HCT116 (cell line): ENCODE measurements around the gene NFIB. TPM values are rescaled to one million over a fixed set of nuclear protein-coding genes. Genes with fewer than 3 reads are reported as not detected.

Source experiments
- ATAC-seq: fragments of 200-7000 bp; cut with Tn5 transposase; 2 replicates; pipeline ENCODE4 v1.9.1; 2020; ENCODE audit warnings: mild to moderate bottlenecking, moderate library complexity
- BruUV-seq: library from RNA; stranded (reverse); fragments of 400-500 nt; replicated peaks from 2 replicates; lab custom pipeline; 2021; lab: Mats Ljungman, UMichigan
- CTCF ChIA-PET: fragments of 300-600 bp; sonication (Branson Sonifier 250); formaldehyde crosslinking; loops from one replicate; lab custom pipeline; 2021; ENCODE audit warnings: antibody characterized with exemption; lab: Charles Lee
- POLR2A ChIA-PET: fragments of 300-600, 350-600 bp; sonication (Branson Sonifier 250); formaldehyde crosslinking; loops from one replicate; lab custom pipeline; 2021; ENCODE audit warnings: antibody characterized with exemption; lab: Charles Lee
- RAD21 ChIA-PET, 2 experiments: fragments of 300-600 bp; sonication (Branson Sonifier 250); formaldehyde crosslinking; loops; one replicate each; lab custom pipeline; 2023; ENCODE audit warnings: low total read pairs in 2 of 2; ENCODE audit not compliant: uncharacterized antibody in 2 of 2, unreplicated experiment in 2 of 2, low non-redundant PET in 1 of 2; lab: Charles Lee
- DNase-seq: peaks from one replicate; pipeline ENCODE4 v3.0.0-alpha.2; 2010; ENCODE audit warnings: low read depth, low spot score
- H2AFZ ChIP-seq: fragments of 200-600 bp; shearing (Covaris generic), sonication (generic); 2 replicates; pipeline ENCODE4 v1.6.1; 2017; ENCODE audit warnings: low read depth, mixed run types, mixed read lengths, antibody characterized with exemption, low read length; ENCODE audit not compliant: poor library complexity, severe bottlenecking
- H3K27ac ChIP-seq: 2 replicates; pipeline ENCODE4 v1.5.1; 2012; ENCODE audit warnings: low read depth, low read length
- H3K27me3 ChIP-seq: fragments of 200-600 bp; sonication (generic); 2 replicates; pipeline ENCODE4 v1.6.1; 2016; ENCODE audit warnings: mixed run types, low read length, mixed read lengths; ENCODE audit not compliant: insufficient read depth
- H3K36me3 ChIP-seq, 2 experiments: fragments of 200-500 bp in 1 of 2; fragments of 200-600 bp in 1 of 2; sonication (Bioruptor generic) in 1 of 2; sonication (generic) in 1 of 2; 2 replicates each; pipeline versions ENCODE4 v1.5.1 to v1.6.1; 2014 to 2016; ENCODE audit warnings: low read length in 2 of 2, inconsistent platforms in 1 of 2, mixed read lengths in 1 of 2, mixed run types in 1 of 2; ENCODE audit not compliant: insufficient read depth in 2 of 2, control insufficient read depth in 1 of 2
- H3K4me1 ChIP-seq, 2 experiments: fragments of 200-600 bp in 1 of 2; sonication (generic) in 1 of 2; 2 replicates each; pipeline versions ENCODE4 v1.5.1 to v1.6.1; 2012 to 2017; ENCODE audit warnings: low read length in 2 of 2, inconsistent platforms in 1 of 2, mild to moderate bottlenecking in 1 of 2, mixed read lengths in 1 of 2, mixed run types in 1 of 2, moderate library complexity in 1 of 2; ENCODE audit not compliant: insufficient read depth in 2 of 2, control insufficient read depth in 1 of 2
- H3K4me2 ChIP-seq: fragments of 200-600 bp; sonication (generic); 2 replicates; pipeline ENCODE4 v1.6.1; 2017; ENCODE audit warnings: mixed run types, low read length, mixed read lengths
- H3K4me3 ChIP-seq, 2 experiments: fragments of 200-600 bp in 1 of 2; sonication (generic) in 1 of 2; replicated peaks in 1 of 2; 2 replicates each; pipeline ENCODE4 v1.5.1; 2011 to 2016; ENCODE audit warnings: low read length in 2 of 2, control low read depth in 1 of 2, low read depth in 1 of 2, mild to moderate bottlenecking in 1 of 2, mixed read lengths in 1 of 2, mixed run types in 1 of 2
- H3K79me2 ChIP-seq: fragments of 200-600 bp; sonication (generic); 2 replicates; pipeline ENCODE4 v1.6.1; 2017; ENCODE audit warnings: mild to moderate bottlenecking, mixed run types, low read length, moderate library complexity, mixed read lengths; ENCODE audit not compliant: insufficient read depth
- H3K9ac ChIP-seq: fragments of 200-600 bp; sonication (generic); 2 replicates; pipeline ENCODE4 v1.6.1; 2016; ENCODE audit warnings: low read length, mixed read lengths
- H3K9me2 ChIP-seq: fragments of 200-600 bp; sonication (generic), shearing (Covaris generic); 2 replicates; pipeline ENCODE4 v1.6.1; 2017; ENCODE audit warnings: mixed run types, mild to moderate bottlenecking, moderate library complexity; ENCODE audit not compliant: insufficient read depth
- H3K9me3 ChIP-seq, 2 experiments: fragments of 200-500 bp in 1 of 2; fragments of 200-600 bp in 1 of 2; sonication (Bioruptor generic) in 1 of 2; sonication (generic) in 1 of 2; 2 replicates each; pipeline ENCODE4 v1.6.1; 2014 to 2017; ENCODE audit warnings: low read length in 2 of 2, mixed read lengths in 2 of 2, inconsistent platforms in 1 of 2, low read depth in 1 of 2, mild to moderate bottlenecking in 1 of 2, mixed run types in 1 of 2, moderate library complexity in 1 of 2; ENCODE audit not compliant: control insufficient read depth in 1 of 2, insufficient read depth in 1 of 2
- H4K20me1 ChIP-seq: fragments of 200-600 bp; sonication (generic), shearing (Covaris generic); 2 replicates; pipeline ENCODE4 v1.6.1; 2017; ENCODE audit warnings: mixed run types, mild to moderate bottlenecking, moderate library complexity; ENCODE audit not compliant: insufficient read depth
- CBX3 ChIP-seq: IDR thresholded peaks from 2 replicates; pipeline ENCODE4 v1.6.1; 2012; ENCODE audit warnings: low read depth
- CEBPB ChIP-seq: IDR thresholded peaks from 2 replicates; pipeline ENCODE4 v1.6.1; 2012; ENCODE audit warnings: low read depth
- EGR1 ChIP-seq: IDR thresholded peaks from 2 replicates; pipeline ENCODE4 v1.6.1; 2012; ENCODE audit warnings: low read depth
- ELF1 ChIP-seq: IDR thresholded peaks from 2 replicates; pipeline ENCODE4 v1.6.1; 2012; ENCODE audit warnings: low read depth, borderline replicate concordance
- EZH2 ChIP-seq: fragments of 200-600 bp; sonication (generic); IDR thresholded peaks from 2 replicates; pipeline ENCODE4 v1.6.1; 2017; ENCODE audit warnings: antibody characterized with exemption, mixed run types
- FOSL1 ChIP-seq: IDR thresholded peaks from 2 replicates; pipeline ENCODE4 v1.6.1; 2012; ENCODE audit warnings: low read depth
- RAD21 ChIP-seq: IDR thresholded peaks from 2 replicates; pipeline ENCODE4 v1.6.1; 2012; ENCODE audit warnings: low read depth, mild to moderate bottlenecking
- SIN3A ChIP-seq: IDR thresholded peaks from 2 replicates; pipeline ENCODE4 v1.6.1; 2012; ENCODE audit warnings: low read depth
- SP1 ChIP-seq: IDR thresholded peaks from 2 replicates; pipeline ENCODE4 v1.6.1; 2012; ENCODE audit warnings: low read depth
- SRF ChIP-seq: IDR thresholded peaks from 2 replicates; pipeline ENCODE4 v1.6.1; 2012; ENCODE audit warnings: low read depth
- TCF7L2 ChIP-seq: IDR thresholded peaks from 2 replicates; pipeline ENCODE4 v1.7.0; 2011; ENCODE audit warnings: borderline replicate concordance, inconsistent platforms; ENCODE audit not compliant: insufficient read depth, insufficient read length; ENCODE audit errors: extremely low read depth
- intact Hi-C: fragments of 100-400 bp; cut with micrococcal nuclease; formaldehyde crosslinking; loops from 2 replicates; pipeline ENCODE4 v1.10.0; 2022
- total RNA-seq: library from RNA; stranded (reverse); gene quantifications from one replicate; pipeline ENCODE4 v1.2.1, GENCODE V29; 2021; ENCODE audit not compliant: unreplicated experiment
- TF ChIP-seq, protein P1 (sequence below): IDR thresholded peaks from 2 replicates; pipeline ENCODE4 v1.6.1; 2012

Gene NFIB
- total RNA-seq, 1 experiment from 2014 or later, result 6.6 TPM

- no peaks in the 10 kb centered on the region for H4K20me1 ChIP-seq
- no peak overlapping the region for H3K27ac ChIP-seq
- H3K27me3 ChIP-seq, result no peaks in the 10 kb centered on the region
- no peak overlapping the region for H3K9ac ChIP-seq
- H3K4me1 ChIP-seq, result no peaks in the 10 kb centered on the region
- H3K9me3 ChIP-seq, result no peaks in the 10 kb centered on the region
- ChIA-PET RAD21 (no interaction called here), CTCF (no interaction called here), POLR2A (no interaction called here)
- no peak for ATAC-seq
- intact Hi-C loops, result no loop called here
- H2AFZ ChIP-seq, result no peak overlapping the region
- TF ChIP-seq ELF1 (no peak), CEBPB (no peak)
- TF ChIP-seq, all 23 proteins: peak for 0
- Histone ChIP-seq H3K4me3 (no peak overlapping the region), H3K9me2 (no peaks in the 10 kb centered on the region), H3K36me3 (no peaks in the 10 kb centered on the region), H3K4me2 (no peak overlapping the region), H3K79me2 (no peaks in the 10 kb centered on the region)
- no peak for DNase-seq
- BruUV-seq, result no TSS peak
Observed at GRCh38 chr9:14293801-14294200, 20.1 kb downstream of the NFIB start.

DNA sequence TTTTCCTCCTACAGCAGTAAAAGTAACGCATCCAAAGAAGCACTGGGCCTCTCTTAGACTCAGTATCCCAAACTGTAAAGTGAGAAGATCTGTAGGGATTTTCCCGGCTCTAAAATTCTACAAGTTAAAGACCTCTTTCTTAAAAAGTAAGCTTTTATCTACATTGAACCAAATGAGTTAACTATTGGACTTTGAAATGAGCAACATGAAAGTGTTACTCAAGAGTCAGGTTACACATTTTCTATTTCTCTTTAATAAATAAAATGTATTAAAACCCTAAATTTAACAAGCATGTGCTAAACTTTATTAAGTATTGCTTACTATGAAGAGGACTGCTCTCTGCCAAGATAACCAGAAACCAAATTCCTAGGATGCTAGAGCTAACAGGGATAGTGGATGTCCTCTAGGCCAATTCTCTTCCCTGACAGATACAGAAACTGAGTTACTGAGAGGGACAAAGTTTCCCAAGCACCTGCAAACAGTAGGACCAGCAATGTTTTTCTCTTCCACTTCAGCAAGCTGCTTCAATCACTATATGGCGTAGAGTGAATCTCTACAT lies 21.7 kb downstream of the NFIB start:
- Histone ChIP-seq H3K4me1 (no peaks in the 10 kb centered on the region), H3K27me3 (no peaks in the 10 kb centered on the region), H4K20me1 (no peaks in the 10 kb centered on the region), H3K9me2 (no peaks in the 10 kb centered on the region), H2AFZ (no peak overlapping the region), H3K9ac (no peak overlapping the region), H3K36me3 (no peaks in the 10 kb centered on the region), H3K4me3 (no peak overlapping the region), H3K79me2 (no peaks in the 10 kb centered on the region), H3K4me2 (no peak overlapping the region), H3K9me3 (no peaks in the 10 kb centered on the region), H3K27ac (no peak overlapping the region)
- ATAC-seq (no peak), DNase-seq (no peak)
- no peak for TF ChIP-seq RAD21
- TF ChIP-seq CBX3, result no peak
- TF ChIP-seq EGR1, result no peak
- TF ChIP-seq SIN3A, result no peak
- TF ChIP-seq EZH2, result no peak
- TF ChIP-seq, protein P1, sequence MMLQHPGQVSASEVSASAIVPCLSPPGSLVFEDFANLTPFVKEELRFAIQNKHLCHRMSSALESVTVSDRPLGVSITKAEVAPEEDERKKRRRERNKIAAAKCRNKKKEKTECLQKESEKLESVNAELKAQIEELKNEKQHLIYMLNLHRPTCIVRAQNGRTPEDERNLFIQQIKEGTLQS, result no peak
- TF ChIP-seq SRF, result no peak
- TF ChIP-seq FOSL1, result no peak
- no peak for TF ChIP-seq SP1
- TF ChIP-seq TCF7L2, result no peak
- intact Hi-C loops, result no loop called here
- ChIA-PET RAD21 (no interaction called here), POLR2A (no interaction called here), CTCF (no interaction called here)
- BruUV-seq, result no TSS peak
